ENCODE results near the gene COL6A3.

- TF ChIP-seq MBNL3 (CRISPR knock-in tag; conservative IDR thresholded peaks at IDR 0.05): no peak
- TF ChIP-seq MIER3 (CRISPR knock-in tag; IDR thresholded peaks at IDR 0.05; ENCODE audit: borderline replicate concordance): no peak
- no peak for TF ChIP-seq POLR2AphosphoS5 (IDR thresholded peaks at IDR 0.05; ENCODE audit: low read depth, low read length)
- no peak for TF ChIP-seq ZNF362 (CRISPR knock-in tag; IDR thresholded peaks at IDR 0.05; ENCODE audit: borderline replicate concordance)
- TF ChIP-seq ZBTB33 (CRISPR knock-in tag; IDR thresholded peaks at IDR 0.05): no peak
- no peak for TF ChIP-seq ZBTB34 (CRISPR knock-in tag; IDR thresholded peaks at IDR 0.05)
- TF ChIP-seq CTCF (CRISPR knock-in tag; IDR thresholded peaks at IDR 0.05): no peak
- no peak for TF ChIP-seq KAT8 (CRISPR knock-in tag; IDR thresholded peaks at IDR 0.05)
- no peak for TF ChIP-seq ATF4 (CRISPR knock-in tag; IDR thresholded peaks at IDR 0.05)
- no peak for TF ChIP-seq NFYB (CRISPR knock-in tag; IDR thresholded peaks at IDR 0.05)
- no peak for TF ChIP-seq PRDM4 (CRISPR knock-in tag; IDR thresholded peaks at IDR 0.05; ENCODE audit: borderline replicate concordance)
- no peak for TF ChIP-seq DMAP1 (CRISPR knock-in tag; IDR thresholded peaks at IDR 0.05)
Observed at GRCh38 chr2:237276716-237277490, 137.1 kb downstream of the COL6A3 start.

Data from HepG2 (cell line).